MM.1S (cell line): ENCODE measurements around the gene RPH3AL.

ENCODE experiments used
- DNase-seq: peaks from one replicate; pipeline ENCODE4 v3.0.0-alpha.2; 2015
- H2AFZ ChIP-seq: fragments of 300-600 bp; sonication (generic); 2 replicates; pipeline ENCODE4 v1.6.0; 2016; ENCODE audit warnings: antibody characterized with exemption, low read length
- H3F3A ChIP-seq: fragments of 300-600 bp; sonication (generic); 2 replicates; pipeline ENCODE4 v1.6.1; 2016; ENCODE audit warnings: mild to moderate bottlenecking, antibody characterized with exemption, low read length, moderate library complexity, mixed read lengths; ENCODE audit not compliant: insufficient read depth
- H3K27ac ChIP-seq: fragments of 300-600 bp; sonication (generic); 2 replicates; pipeline ENCODE4 v1.5.1; 2016; ENCODE audit warnings: mild to moderate bottlenecking, low read length
- H3K27me3 ChIP-seq: fragments of 300-600 bp; sonication (generic); replicated peaks from 2 replicates; pipeline ENCODE4 v1.6.0; 2016; ENCODE audit warnings: low read length; ENCODE audit not compliant: insufficient read depth
- H3K36me3 ChIP-seq: fragments of 300-600 bp; sonication (generic); replicated peaks from 2 replicates; pipeline ENCODE4 v1.6.1; 2016; ENCODE audit warnings: mild to moderate bottlenecking, low read length, mixed read lengths; ENCODE audit not compliant: insufficient read depth
- H3K4me1 ChIP-seq: fragments of 300-600 bp; sonication (generic); 2 replicates; pipeline ENCODE4 v1.6.1; 2016; ENCODE audit warnings: low read length, mixed read lengths
- H3K4me2 ChIP-seq: fragments of 300-600 bp; sonication (generic); 2 replicates; pipeline ENCODE4 v1.6.0; 2016; ENCODE audit warnings: low read depth, low read length
- H3K4me3 ChIP-seq: fragments of 300-600 bp; sonication (generic); 2 replicates; pipeline ENCODE4 v1.5.1; 2016; ENCODE audit warnings: low read length, mixed read lengths
- H3K79me2 ChIP-seq: fragments of 300-600 bp; sonication (generic); 2 replicates; pipeline ENCODE4 v1.6.1; 2016; ENCODE audit warnings: mixed run types, low read length, mixed read lengths
- H3K9ac ChIP-seq: fragments of 300-600 bp; sonication (generic); 2 replicates; pipeline ENCODE4 v1.6.1; 2016; ENCODE audit warnings: low read length, mixed read lengths
- H3K9me2 ChIP-seq: fragments of 300-600 bp; sonication (generic); replicated peaks from 2 replicates; pipeline ENCODE4 v1.6.1; 2016; ENCODE audit warnings: mild to moderate bottlenecking, low read length, mixed read lengths; ENCODE audit not compliant: insufficient read depth
- H3K9me3 ChIP-seq: fragments of 300-600 bp; sonication (generic); replicated peaks from 2 replicates; pipeline ENCODE4 v1.6.1; 2016; ENCODE audit warnings: mild to moderate bottlenecking, low read length, mixed read lengths; ENCODE audit not compliant: insufficient read depth
- H4K20me1 ChIP-seq: fragments of 300-600 bp; sonication (generic); 2 replicates; pipeline ENCODE4 v1.6.1; 2016; ENCODE audit warnings: mild to moderate bottlenecking, low read length, moderate library complexity, mixed read lengths; ENCODE audit not compliant: insufficient read depth
- EZH2 ChIP-seq: fragments of 300-600 bp; sonication (generic); optimal IDR thresholded peaks from 2 replicates; pipeline ENCODE3; 2017; ENCODE audit warnings: low read depth, mild to moderate bottlenecking, antibody characterized with exemption, low read length, mixed read lengths
- EZH2phosphoT487 ChIP-seq: fragments of 300-600 bp; sonication (generic); IDR thresholded peaks from 2 replicates; pipeline ENCODE4 v1.6.1; 2018; ENCODE audit warnings: antibody characterized with exemption, low read length
- TF ChIP-seq, protein P1 (sequence below): fragments of 300-600 bp; sonication (generic); IDR thresholded peaks from 2 replicates; pipeline ENCODE4 v1.5.1; 2016; ENCODE audit warnings: antibody characterized with exemption, low read length, mixed read lengths

RPH3AL gene

GRCh38 chr17:336110-337021 lies 16.2 kb downstream of the RPH3AL start:
- no peaks in the 10 kb centered on the region for H3F3A ChIP-seq
- H2AFZ ChIP-seq = no peak overlapping the region
- no peaks in the 10 kb centered on the region for H4K20me1 ChIP-seq
- TF ChIP-seq, protein P1, sequence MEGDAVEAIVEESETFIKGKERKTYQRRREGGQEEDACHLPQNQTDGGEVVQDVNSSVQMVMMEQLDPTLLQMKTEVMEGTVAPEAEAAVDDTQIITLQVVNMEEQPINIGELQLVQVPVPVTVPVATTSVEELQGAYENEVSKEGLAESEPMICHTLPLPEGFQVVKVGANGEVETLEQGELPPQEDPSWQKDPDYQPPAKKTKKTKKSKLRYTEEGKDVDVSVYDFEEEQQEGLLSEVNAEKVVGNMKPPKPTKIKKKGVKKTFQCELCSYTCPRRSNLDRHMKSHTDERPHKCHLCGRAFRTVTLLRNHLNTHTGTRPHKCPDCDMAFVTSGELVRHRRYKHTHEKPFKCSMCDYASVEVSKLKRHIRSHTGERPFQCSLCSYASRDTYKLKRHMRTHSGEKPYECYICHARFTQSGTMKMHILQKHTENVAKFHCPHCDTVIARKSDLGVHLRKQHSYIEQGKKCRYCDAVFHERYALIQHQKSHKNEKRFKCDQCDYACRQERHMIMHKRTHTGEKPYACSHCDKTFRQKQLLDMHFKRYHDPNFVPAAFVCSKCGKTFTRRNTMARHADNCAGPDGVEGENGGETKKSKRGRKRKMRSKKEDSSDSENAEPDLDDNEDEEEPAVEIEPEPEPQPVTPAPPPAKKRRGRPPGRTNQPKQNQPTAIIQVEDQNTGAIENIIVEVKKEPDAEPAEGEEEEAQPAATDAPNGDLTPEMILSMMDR = no peak
- TF ChIP-seq EZH2phosphoT487 = no peak
- TF ChIP-seq EZH2 = no peak
- no peaks in the 10 kb centered on the region for H3K36me3 ChIP-seq
- no peak overlapping the region for H3K9ac ChIP-seq
- peaks cover 87% of the 10 kb centered on the region for H3K27me3 ChIP-seq
- no peak overlapping the region for H3K27ac ChIP-seq
- DNase-seq = no peak
- H3K4me3 ChIP-seq = no peak overlapping the region
- H3K4me2 ChIP-seq = no peak overlapping the region
- H3K79me2 ChIP-seq = no peaks in the 10 kb centered on the region
- no peaks in the 10 kb centered on the region for H3K9me3 ChIP-seq
- no peaks in the 10 kb centered on the region for H3K4me1 ChIP-seq
- no peaks in the 10 kb centered on the region for H3K9me2 ChIP-seq

DNA sequence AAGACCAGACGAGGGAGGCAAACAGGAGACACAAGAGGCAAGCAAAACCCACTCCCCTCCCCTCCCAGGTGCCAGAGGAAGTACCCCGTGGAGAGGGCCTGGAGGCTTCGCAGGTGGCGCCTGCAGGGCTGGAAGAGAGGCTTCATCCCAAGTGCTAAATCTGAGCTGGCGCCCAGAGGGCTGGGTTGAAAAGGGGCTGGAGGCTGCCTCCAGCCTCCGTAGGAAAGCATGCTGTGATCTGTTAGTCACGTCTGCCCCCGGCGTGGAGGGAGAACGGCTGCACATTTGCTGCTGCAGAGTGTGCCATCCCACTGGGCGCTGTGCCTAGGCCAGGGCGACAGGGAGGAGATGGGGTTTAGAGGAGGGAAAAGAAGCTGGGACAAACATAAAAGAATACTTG lies 16.9 kb downstream of the RPH3AL start:
- Histone ChIP-seq H3K9me3 (no peaks in the 10 kb centered on the region), H3K9ac (no peak overlapping the region), H3K9me2 (no peaks in the 10 kb centered on the region), H2AFZ (no peak overlapping the region), H3F3A (no peaks in the 10 kb centered on the region), H3K4me1 (no peaks in the 10 kb centered on the region), H3K79me2 (no peaks in the 10 kb centered on the region), H3K4me2 (no peak overlapping the region), H4K20me1 (no peaks in the 10 kb centered on the region), H3K27me3 (peaks cover 90% of the 10 kb centered on the region), H3K4me3 (no peak overlapping the region), H3K36me3 (no peaks in the 10 kb centered on the region), H3K27ac (no peak overlapping the region)
- DNase-seq = no peak
- TF ChIP-seq EZH2 (no peak), EZH2phosphoT487 (no peak)
- TF ChIP-seq, protein P1 = no peak

- H3K79me2 ChIP-seq = no peaks in the 10 kb centered on the region
- no peak overlapping the region for H3K4me2 ChIP-seq
Measured at GRCh38 chr17:334974-335481, 17.6 kb downstream of the RPH3AL start.

More at GRCh38 chr17:334974-335481, 17.6 kb downstream of the RPH3AL start:
- no peak for DNase-seq
- Histone ChIP-seq H3K36me3 (no peaks in the 10 kb centered on the region), H4K20me1 (no peaks in the 10 kb centered on the region), H3F3A (no peaks in the 10 kb centered on the region), H3K9me2 (no peaks in the 10 kb centered on the region), H3K27me3 (peaks cover 97% of the 10 kb centered on the region), H3K4me1 (no peaks in the 10 kb centered on the region), H3K27ac (no peak overlapping the region), H2AFZ (no peak overlapping the region), H3K4me3 (no peak overlapping the region), H3K9me3 (no peaks in the 10 kb centered on the region), H3K9ac (no peak overlapping the region)
- TF ChIP-seq EZH2phosphoT487 = no peak
- no peak for TF ChIP-seq EZH2
- TF ChIP-seq, protein P1 = no peak
